GM18526 (cell line): ENCODE measurements around the gene WDR1.

Experiments
- POLR2A ChIP-seq: IDR thresholded peaks from 3 replicates; pipeline ENCODE4 v1.6.1; 2011; ENCODE audit not compliant: insufficient read length; ENCODE audit errors: extremely low read depth

Gene WDR1

GRCh38 chr4:10086506-10087120, 30.0 kb downstream of the WDR1 start:
- TF ChIP-seq POLR2A = no peak

- no peak for TF ChIP-seq POLR2A
Measured at GRCh38 chr4:10085828-10086505, 30.6 kb downstream of the WDR1 start.

GRCh38 chr4:10085386-10085785, 31.2 kb downstream of the WDR1 start:
- no peak for TF ChIP-seq POLR2A

GRCh38 chr4:10084651-10085358, 31.8 kb downstream of the WDR1 start:
- no peak for TF ChIP-seq POLR2A

DNA sequence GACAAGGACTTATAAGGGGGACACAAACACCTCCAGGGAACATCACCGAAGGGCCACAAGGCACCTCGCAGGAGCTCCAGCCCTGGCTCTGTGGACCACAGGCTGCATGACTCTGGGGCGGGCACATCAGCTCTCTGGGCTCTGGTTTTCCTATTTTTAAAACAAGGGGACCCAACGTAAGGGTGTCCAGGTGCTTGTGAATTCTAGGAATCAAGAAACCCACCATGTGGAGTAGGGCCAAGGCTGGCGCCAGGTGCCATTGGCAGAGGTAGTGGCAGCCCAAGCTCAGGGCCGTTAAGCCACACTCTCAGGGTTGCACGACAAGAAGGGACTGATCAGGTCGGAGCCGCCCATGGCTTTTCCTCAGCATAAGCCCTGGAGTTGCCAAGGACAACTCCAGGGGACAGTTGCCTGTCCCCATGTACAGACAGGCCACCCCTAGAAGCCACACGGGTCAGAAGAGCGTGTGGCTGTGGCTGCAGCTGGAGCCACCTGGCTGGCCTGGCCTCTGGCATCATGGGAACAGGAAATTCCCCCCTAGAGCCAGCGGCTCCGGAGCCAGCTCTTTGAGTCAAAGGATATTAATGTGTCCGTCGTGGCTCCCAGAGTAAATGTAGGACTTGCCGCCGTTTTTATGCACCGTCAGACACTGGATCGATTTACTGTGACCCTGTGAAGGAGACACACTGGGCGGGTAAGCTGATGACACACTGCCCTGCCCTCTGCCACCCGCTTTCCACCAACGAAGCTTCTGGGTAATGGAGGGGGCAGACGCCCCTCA, 32.5 kb downstream of the WDR1 start:
- no peak for TF ChIP-seq POLR2A

- no peak for TF ChIP-seq POLR2A
Measured at GRCh38 chr4:10083331-10083771, 33.2 kb downstream of the WDR1 start.

DNA sequence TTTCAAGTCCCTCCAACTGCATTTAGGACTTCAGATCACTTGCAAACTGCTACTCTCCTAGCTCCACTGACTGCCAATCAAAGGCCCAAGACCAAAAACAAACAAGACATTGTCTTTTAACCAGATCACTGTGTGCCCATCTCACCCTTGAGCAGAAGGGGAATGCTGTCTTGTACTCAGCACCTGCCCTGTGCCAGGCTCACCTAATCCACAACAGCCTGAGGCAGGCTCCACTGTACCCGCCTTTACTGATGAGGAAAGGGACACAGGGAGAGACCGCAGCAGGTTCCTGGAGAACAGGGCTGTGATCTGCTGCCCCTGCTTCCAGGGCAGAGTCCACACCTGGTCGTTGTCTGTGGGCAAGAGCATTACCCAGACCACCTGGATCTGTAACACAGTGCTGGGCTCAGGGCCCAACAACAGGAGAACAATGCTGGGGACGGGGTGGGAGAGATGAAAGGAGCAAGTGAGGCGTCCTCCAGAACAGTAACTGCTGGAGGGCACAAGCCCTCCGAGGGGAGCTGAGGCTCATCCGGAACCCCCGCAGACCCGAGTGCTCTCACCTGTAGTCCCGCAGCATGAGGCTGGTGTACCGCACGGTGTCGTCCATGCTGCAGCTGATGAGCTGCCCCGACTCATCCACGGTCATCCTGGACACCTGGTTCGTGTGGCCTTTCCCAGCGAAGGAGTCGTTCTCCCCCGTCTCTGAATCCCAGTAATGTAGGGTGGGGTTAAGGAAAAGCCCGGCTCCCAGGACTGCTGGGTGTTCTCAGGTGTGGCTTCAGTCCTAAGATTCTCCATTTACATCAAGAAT, 33.9 kb downstream of the WDR1 start:
- TF ChIP-seq POLR2A = no peak

DNA sequence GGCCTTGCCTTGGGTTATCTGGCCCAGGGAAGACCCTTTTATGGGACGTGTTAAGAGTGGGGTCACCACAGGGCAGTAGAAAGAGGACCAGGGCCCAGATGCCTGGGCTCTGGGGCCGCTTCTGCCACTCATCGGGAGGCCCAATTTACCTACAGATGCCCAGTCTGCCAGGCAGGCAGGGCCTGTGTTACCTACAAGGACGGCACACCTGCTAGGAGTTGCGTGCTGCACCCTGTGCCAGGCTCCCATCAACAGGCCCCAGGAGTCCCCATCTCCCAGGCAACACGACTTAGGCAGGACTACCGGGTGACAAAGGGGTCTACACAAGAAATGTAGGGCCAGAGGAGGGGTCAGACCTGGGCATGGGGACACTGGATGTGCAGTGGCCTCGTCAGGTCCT, 34.6 kb downstream of the WDR1 start:
- no peak for TF ChIP-seq POLR2A

- TF ChIP-seq POLR2A = no peak
Measured at GRCh38 chr4:10081218-10081606, 35.4 kb downstream of the WDR1 start.

DNA sequence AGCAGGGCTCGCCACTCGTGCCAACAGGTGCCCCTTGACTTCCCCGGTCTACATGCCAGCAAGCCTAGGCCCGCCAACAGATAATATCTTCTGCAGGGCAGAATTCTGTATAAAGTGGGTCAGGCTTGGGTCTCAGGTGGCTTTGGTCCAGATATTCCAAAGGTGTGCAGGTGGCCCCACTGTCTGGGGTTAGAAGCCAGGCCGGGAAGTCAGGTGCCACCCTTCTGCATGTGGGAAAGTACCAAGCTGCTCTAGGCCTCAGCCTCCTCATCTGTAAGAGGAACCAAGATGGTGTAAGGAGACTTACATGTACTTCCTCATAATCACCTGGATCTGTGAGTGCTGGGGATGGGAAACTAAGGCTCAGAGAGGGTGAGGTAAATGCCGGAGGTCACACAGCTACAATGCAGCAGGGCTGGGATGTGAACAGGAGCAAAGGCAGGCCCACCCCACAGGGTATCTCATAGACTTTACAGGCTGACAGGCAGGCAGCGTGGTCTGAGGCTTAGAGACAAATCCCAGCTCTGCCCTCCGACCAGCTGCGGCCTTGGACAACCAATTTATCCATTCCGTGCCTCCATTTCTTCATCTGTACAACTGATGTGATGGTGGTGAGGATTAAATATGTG, 35.9 kb downstream of the WDR1 start:
- no peak for TF ChIP-seq POLR2A

- no peak for TF ChIP-seq POLR2A
Measured at GRCh38 chr4:10079912-10080588, 36.5 kb downstream of the WDR1 start.

- no peak for TF ChIP-seq POLR2A
Measured at GRCh38 chr4:10079256-10079655, 37.3 kb downstream of the WDR1 start.

GRCh38 chr4:10078481-10079233, 37.9 kb downstream of the WDR1 start:
- no peak for TF ChIP-seq POLR2A
